Sigmoid colon (tissue), 7 donors: ENCODE data around the gene KLHL29. TPM values are rescaled to one million over a fixed set of nuclear protein-coding genes. Genes with fewer than 3 reads are reported as not detected.

Experiments used
- DNase-seq: peaks from one replicate; pipeline ENCODE4 v3.0.0-alpha.2; 2019
- H3K27ac ChIP-seq, 4 donors: fragments of 200-600 bp; sonication (generic); one replicate each; pipeline ENCODE4 v1.5.1; 2016 to 2019; ENCODE audit warnings: mild to moderate bottlenecking in 1 of 4
- H3K27me3 ChIP-seq, 3 donors: fragments of 200-600 bp; sonication (generic); one replicate each; pipeline ENCODE4 v1.5.1; 2019; ENCODE audit warnings: mild to moderate bottlenecking in 1 of 3
- H3K36me3 ChIP-seq, 4 donors: fragments of 200-600 bp; sonication (generic); one replicate each; pipeline ENCODE4 v1.5.1; 2016 to 2019
- H3K4me1 ChIP-seq, 4 donors: fragments of 200-600 bp; sonication (generic); one replicate each; pipeline ENCODE4 v1.5.1; 2017 to 2019
- H3K4me3 ChIP-seq, 4 donors: fragments of 200-600 bp; sonication (generic); one replicate each; pipeline ENCODE4 v1.5.1; 2017 to 2019; ENCODE audit warnings: mild to moderate bottlenecking in 2 of 4, moderate library complexity in 1 of 4
- H3K9me3 ChIP-seq, 4 donors: fragments of 200-600 bp in 3 of 4; sonication (generic) in 3 of 4; one replicate each; pipeline versions ENCODE4 v1.5.1 to v1.6.1; 2013 to 2019
- CTCF ChIP-seq, 4 experiments: fragments of 450-650 bp in 3 of 4; fragments of 200-600 bp in 1 of 4; IDR thresholded peaks; one replicate each; pipeline ENCODE4 v1.5.1; 2016 to 2019; ENCODE audit warnings: antibody characterized with exemption in 4 of 4, mild to moderate bottlenecking in 3 of 4, moderate library complexity in 2 of 4
- EP300 ChIP-seq, 4 donors: sonication (generic); formaldehyde crosslinking; IDR thresholded peaks; one replicate each; pipeline ENCODE4 v1.6.1; 2017; ENCODE audit warnings: antibody characterized with exemption in 4 of 4
- POLR2A ChIP-seq, 2 donors: fragments of 450-650 bp; IDR thresholded peaks; one replicate each; pipeline ENCODE4 v1.6.1; 2016; ENCODE audit warnings: antibody characterized with exemption in 2 of 2, mild to moderate bottlenecking in 2 of 2, moderate library complexity in 2 of 2
- POLR2AphosphoS5 ChIP-seq, 4 donors: sonication (generic); formaldehyde crosslinking; IDR thresholded peaks; one replicate each; pipeline ENCODE4 v1.6.1; 2017; ENCODE audit warnings: antibody characterized with exemption in 4 of 4
- WGBS, 2 donors: extraction: QIAGEN DNeasy Blood & Tissue Kit; methylation state at CpG; one replicate each; pipeline ENCODE4 v1.1.7; 2013; 5-methylcytosine and 5-hydroxymethylcytosine counted together
- intact Hi-C: fragments of 100-400 bp; cut with DNase I; formaldehyde crosslinking; loops from one replicate; pipeline ENCODE4 v1.15.1; 2023
- polyA plus RNA-seq, 3 donors: library from polyadenylated mRNA; stranded (reverse); fragments of 200-250 nt; gene quantifications; one replicate each; pipeline ENCODE4 v1.2.3, GENCODE V29; 2013
- total RNA-seq, 4 donors: library from RNA; depleted of rRNA; stranded (reverse); fragments of >200 nt; gene quantifications; one replicate each; pipeline ENCODE4 v1.1.0, GENCODE V29; 2016
- donor health status: healthy with polysubstance abuse.
- donor health status: Bipolar disorder and iron deficiency.
- donor health status: healthy.

The KLHL29 gene
- total and polyA plus RNA-seq, 7 donors, result 0.46 to 25.5 (median 6.3) TPM

- no peak for DNase-seq
- no peaks in the 10 kb centered on the region for H3K27me3 ChIP-seq
- H3K27ac ChIP-seq, result peak overlapping the region in 3 of 4 donors; percentile 59 to 80 (median 79)
- H3K4me1 ChIP-seq, result peaks cover 0 to 85% (median 64%) of the 10 kb centered on the region in 4 donors
- intact Hi-C loops, result no loop called here
- no peak overlapping the region for H3K4me3 ChIP-seq
- no peak for TF ChIP-seq EP300 (IDR thresholded peaks at IDR 0.05)
- H3K36me3 ChIP-seq, result no peaks in the 10 kb centered on the region
- WGBS, 2 donors, result 92 to 94% methylated on average over 26 of the region's 26 CpGs
- no peaks in the 10 kb centered on the region for H3K9me3 ChIP-seq
These were observed 35.3 kb downstream of the KLHL29 start for GRCh38 chr2:23420091-23420839.

- WGBS, 2 donors, result 87% methylated on average over 9 of the region's 9 CpGs
- peaks cover 0 to 88% (median 70%) of the 10 kb centered on the region in 4 donors for H3K4me1 ChIP-seq
- intact Hi-C loops, result no loop called here
- H3K4me3 ChIP-seq, result no peak overlapping the region
- DNase-seq, result no peak
- no peak for TF ChIP-seq EP300 (IDR thresholded peaks at IDR 0.05)
- no peak for TF ChIP-seq POLR2AphosphoS5 (IDR thresholded peaks at IDR 0.05)
- TF ChIP-seq CTCF (IDR thresholded peaks at IDR 0.05), result no peak
- no peak for TF ChIP-seq POLR2A (IDR thresholded peaks at IDR 0.05)
- H3K36me3 ChIP-seq, result no peaks in the 10 kb centered on the region
- peak overlapping the region in 2 of 4 donors; percentile 16 to 80 for H3K27ac ChIP-seq
- no peaks in the 10 kb centered on the region for H3K27me3 ChIP-seq
- H3K9me3 ChIP-seq, result no peaks in the 10 kb centered on the region
These were observed 36.0 kb downstream of the KLHL29 start for GRCh38 chr2:23420840-23421476.

GRCh38 chr2:23422089-23423061 is 37.4 kb downstream of the KLHL29 start:
- DNase-seq, result no peak
- Histone ChIP-seq H3K36me3 (no peaks in the 10 kb centered on the region), H3K4me3 (no peak overlapping the region), H3K4me1 (peaks cover 0 to 93% (median 84%) of the 10 kb centered on the region in 4 donors), H3K27me3 (no peaks in the 10 kb centered on the region), H3K27ac (peak overlapping the region in 3 of 4 donors; percentile 47 to 89 (median 86)), H3K9me3 (no peaks in the 10 kb centered on the region)
- intact Hi-C loops, result no loop called here
- TF ChIP-seq POLR2A (IDR thresholded peaks at IDR 0.05) (no peak), POLR2AphosphoS5 (IDR thresholded peaks at IDR 0.05) (no peak), CTCF (IDR thresholded peaks at IDR 0.05) (no peak), EP300 (IDR thresholded peaks at IDR 0.05) (no peak)
- WGBS, 2 donors, result 84 to 85% methylated on average over 11 of the region's 11 CpGs

- H3K9me3 ChIP-seq, result no peaks in the 10 kb centered on the region
- intact Hi-C loops, result no loop called here
- peak overlapping the region; percentile 39 to 89 (median 66) for H3K27ac ChIP-seq
- TF ChIP-seq CTCF (IDR thresholded peaks at IDR 0.05) (no peak), EP300 (IDR thresholded peaks at IDR 0.05) (no peak), POLR2A (IDR thresholded peaks at IDR 0.05) (no peak), POLR2AphosphoS5 (IDR thresholded peaks at IDR 0.05) (no peak)
- H3K4me3 ChIP-seq, result no peak overlapping the region
- DNase-seq, result no peak
- WGBS, 2 donors, result 90 to 94% methylated on average over 31 of the region's 31 CpGs
- no peaks in the 10 kb centered on the region for H3K36me3 ChIP-seq
- no peaks in the 10 kb centered on the region for H3K27me3 ChIP-seq
- H3K4me1 ChIP-seq, result peaks cover 0 to 93% (median 82%) of the 10 kb centered on the region in 4 donors
These were observed 38.3 kb downstream of the KLHL29 start for GRCh38 chr2:23423062-23423872.
